HG03575 (cell line): ENCODE data around the gene TPX2.
A peak's percentile ranks its signal among the peaks of the same experiment; 100 is the strongest.

ENCODE experiments used
- ATAC-seq: cut with Tn5 transposase; IDR thresholded peaks from one replicate; pipeline ENCODE4 v1.9.1; 2021; ENCODE audit not compliant: unreplicated experiment, insufficient number of reproducible peaks, low FRiP score; ENCODE audit errors: extremely low read depth

Gene TPX2

GRCh38 chr20:31738729-31739549 is at the start of gene TPX2:
Gene TPX2 (plus strand): TSS chr20:31739290. CDS start chr20:31757477, 18,187 bp downstream.
- ATAC-seq = peak; percentile 33

DNA sequence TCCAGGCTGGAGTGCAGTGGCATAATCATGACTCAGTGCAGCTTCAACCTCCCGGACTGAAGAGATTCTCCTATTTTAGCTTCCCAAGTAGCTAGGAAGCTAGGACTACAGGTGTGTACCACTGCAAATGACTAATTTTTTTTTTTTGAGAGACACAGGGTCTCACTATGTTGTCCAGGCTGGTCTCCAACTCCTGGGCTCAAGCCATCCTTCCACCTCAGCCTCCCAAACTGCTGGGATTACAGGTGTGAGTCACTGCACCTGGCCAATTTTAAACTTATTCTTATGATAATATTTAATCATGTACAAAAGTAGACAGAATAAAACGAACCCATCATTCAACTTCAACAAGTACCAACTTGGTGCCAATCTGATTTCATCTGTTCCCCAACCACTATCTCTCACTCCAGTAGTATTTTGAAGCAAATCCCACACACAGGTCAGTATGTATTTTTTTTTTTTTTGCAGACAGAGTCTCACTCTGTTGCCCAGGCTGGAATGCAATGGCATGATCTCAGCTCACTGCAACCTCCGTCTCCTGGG is 48.9 kb upstream of the TPX2 start:
- no peak for ATAC-seq

GRCh38 chr20:31691646-31692275 is 47.3 kb upstream of the TPX2 start:
- no peak for ATAC-seq

DNA sequence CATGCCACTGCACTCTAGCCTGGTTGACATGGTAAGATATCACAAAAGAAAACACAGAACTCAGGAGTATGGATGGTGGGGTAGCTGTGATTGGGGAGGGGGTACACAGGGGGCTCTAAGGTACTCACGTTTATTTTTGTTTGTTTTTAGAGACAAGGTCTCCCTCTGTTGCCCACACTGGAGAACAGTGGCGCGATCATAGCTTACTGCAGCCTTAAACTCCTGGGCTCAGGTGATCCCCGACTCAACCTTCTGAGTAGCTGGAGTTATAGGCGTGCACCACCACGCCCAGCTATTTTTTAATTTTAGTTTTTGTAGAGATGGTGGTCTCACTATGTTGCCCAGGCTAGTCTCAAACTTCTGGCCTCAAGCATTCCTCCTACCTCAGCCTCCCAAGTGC is 45.7 kb upstream of the TPX2 start:
- ATAC-seq = no peak

GRCh38 chr20:31693987-31694661 is 45.0 kb upstream of the TPX2 start:
- no peak for ATAC-seq

DNA sequence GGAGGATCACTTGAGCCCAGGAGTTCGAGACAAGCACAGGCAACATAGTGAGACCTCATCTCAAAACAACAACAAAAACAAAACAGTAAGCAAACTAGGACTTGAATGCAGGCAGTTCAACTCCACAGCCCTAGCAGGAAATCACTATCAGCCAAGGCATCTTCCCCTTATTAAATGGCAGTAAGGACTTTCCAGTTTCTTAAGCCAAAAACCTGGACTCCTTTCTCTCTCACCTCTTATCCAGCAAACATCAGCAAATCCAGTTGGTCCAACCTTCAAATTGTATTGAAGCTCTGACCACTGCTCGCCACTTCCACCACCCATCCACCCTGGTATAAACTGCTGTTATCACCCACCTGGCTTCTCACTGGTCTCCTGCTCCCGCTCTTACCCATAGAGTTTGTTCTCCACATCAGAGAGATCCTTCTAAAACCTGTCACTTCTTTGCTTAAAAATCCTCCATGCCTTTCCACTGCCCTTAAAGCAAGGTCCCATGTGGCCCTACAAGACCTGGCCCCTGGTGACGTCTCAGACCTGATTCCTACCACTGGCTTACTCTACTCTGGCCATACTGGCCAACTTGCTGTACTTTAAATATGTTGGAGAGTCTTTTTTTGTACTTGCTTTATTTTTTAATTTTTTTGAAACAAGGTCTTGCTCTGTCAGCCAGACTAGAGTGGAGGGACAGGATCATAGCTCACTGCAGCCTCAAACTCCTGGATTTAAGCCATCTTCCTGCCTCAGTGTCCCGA is 44.1 kb upstream of the TPX2 start:
- no peak for ATAC-seq

DNA sequence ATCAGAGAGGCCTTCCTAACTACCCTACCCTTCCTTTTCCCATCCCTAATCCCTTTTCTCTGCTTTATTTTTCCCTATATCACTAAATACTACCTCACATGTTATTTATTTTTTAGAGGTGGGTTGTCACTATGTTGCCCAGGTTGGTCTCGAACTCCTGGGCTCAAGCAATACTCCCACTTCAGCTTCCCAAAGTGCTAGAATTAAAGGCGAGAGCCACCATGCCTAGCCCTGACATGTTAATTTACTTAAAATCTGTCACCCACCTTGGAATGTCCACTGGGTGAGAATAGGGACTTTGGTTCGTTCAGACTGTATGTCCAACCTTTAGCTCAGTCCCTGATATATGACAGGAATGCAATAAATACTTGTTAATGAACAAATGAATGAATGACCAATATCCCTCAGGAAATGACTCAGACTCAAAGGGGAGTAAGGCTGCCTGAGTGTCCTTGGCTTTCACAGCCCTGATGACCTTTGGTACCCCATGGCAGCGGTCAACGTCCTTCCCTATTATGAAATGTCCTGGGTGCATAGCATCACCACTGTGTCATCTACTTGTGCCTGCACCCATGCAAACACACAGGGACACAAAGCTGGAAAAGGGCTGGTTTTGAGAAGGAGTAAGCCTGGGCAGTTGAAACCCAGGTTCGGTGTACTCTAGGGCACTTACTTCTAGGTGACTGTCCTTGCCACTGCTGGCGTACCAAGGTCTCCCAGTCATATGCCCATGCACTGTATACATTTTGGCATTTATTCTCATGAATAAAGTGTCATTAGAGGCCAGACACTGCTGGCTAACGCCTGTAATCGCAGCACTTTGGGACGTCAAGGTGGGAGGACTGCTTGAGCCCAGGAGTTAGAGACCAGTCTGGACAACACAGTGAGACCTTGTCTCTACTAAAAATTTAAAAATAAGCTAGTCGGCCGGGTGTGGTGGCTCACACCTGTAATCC is 43.0 kb upstream of the TPX2 start:
- no peak for ATAC-seq

GRCh38 chr20:31698243-31698802 is 40.8 kb upstream of the TPX2 start:
- no peak for ATAC-seq

GRCh38 chr20:31698803-31699718 is 40.0 kb upstream of the TPX2 start:
- no peak for ATAC-seq

- no peak for ATAC-seq
Observed at GRCh38 chr20:31699801-31700728, 39.0 kb upstream of the TPX2 start.

DNA sequence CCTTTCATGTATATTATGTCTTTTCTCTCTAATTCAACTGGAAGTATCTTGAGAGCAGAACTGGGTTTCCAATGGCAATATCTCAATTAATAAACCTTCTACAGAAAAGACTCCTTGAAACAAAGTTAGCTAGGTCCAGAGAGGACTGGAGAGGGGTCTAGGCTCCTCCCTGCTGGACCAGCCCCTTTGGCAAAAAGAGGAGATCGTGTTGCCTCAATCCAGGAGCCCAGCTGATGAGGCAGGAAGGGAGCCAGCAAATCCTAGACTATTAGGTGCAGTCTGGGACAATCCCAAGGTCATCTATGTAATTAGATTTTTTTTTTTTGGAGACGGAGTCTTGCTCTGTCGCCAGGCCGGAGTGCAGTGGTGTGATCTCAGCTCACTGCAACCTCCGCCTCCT is 38.3 kb upstream of the TPX2 start:
- ATAC-seq = no peak

DNA sequence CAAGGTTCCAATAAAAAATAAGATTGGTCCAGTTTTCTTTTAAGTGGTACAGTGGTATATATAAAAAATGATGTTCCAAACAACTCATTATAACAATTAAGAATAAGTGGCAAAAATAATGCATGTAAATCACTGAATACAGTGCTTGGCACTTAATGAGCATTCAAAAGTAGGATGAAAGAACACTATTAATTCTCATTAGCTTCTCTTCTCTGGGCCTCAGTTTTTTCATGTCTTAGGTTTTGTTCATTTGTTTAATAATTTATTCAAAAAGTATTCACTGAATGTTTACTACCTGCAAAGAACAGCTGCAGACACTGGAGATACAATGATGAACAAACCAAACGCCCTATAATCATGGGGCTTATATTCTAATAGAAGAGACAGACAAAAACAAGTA is 37.5 kb upstream of the TPX2 start:
- ATAC-seq = no peak

GRCh38 chr20:31704225-31705119 is 34.6 kb upstream of the TPX2 start:
- no peak for ATAC-seq

- ATAC-seq = no peak
Observed at GRCh38 chr20:31705191-31705590, 33.9 kb upstream of the TPX2 start.
